OCI-LY1 (cell line): Measurements from ENCODE around the gene KIDINS220.

Source experiments
- H2AFZ ChIP-seq: fragments of 200-600 bp; sonication (generic), shearing (Covaris generic); 2 replicates; pipeline ENCODE4 v1.6.0; 2014; ENCODE audit warnings: antibody characterized with exemption, mild to moderate bottlenecking, low read length
- H3F3A ChIP-seq: fragments of 200-600 bp; sonication (generic), shearing (Covaris generic); 2 replicates; pipeline ENCODE4 v1.6.0; 2014; ENCODE audit warnings: mild to moderate bottlenecking, antibody characterized with exemption, low read length, moderate library complexity; ENCODE audit not compliant: insufficient read depth
- H3K27ac ChIP-seq: fragments of 200-600 bp; sonication (generic); 2 replicates; pipeline ENCODE4 v1.5.1; 2014; ENCODE audit warnings: low read length, mixed run types, mild to moderate bottlenecking, low read depth; ENCODE audit not compliant: poor library complexity, severe bottlenecking
- H3K27me3 ChIP-seq: fragments of 200-600 bp; sonication (generic); 2 replicates; pipeline ENCODE4 v1.6.0; 2014; ENCODE audit warnings: antibody characterized with exemption, mild to moderate bottlenecking, low read length, moderate library complexity; ENCODE audit not compliant: insufficient read depth
- H3K36me3 ChIP-seq: fragments of 200-600 bp; sonication (generic); 2 replicates; pipeline ENCODE4 v1.6.1; 2014; ENCODE audit warnings: mild to moderate bottlenecking, antibody characterized with exemption, low read length, moderate library complexity, mixed read lengths; ENCODE audit not compliant: insufficient read depth
- H3K4me1 ChIP-seq: fragments of 200-600 bp; sonication (generic); 2 replicates; pipeline ENCODE4 v1.5.1; 2014; ENCODE audit warnings: mild to moderate bottlenecking, low read length, moderate library complexity; ENCODE audit not compliant: insufficient read depth, severe bottlenecking
- H3K4me2 ChIP-seq: fragments of 200-600 bp; sonication (generic), shearing (Covaris generic); 2 replicates; pipeline ENCODE4 v1.6.1; 2014; ENCODE audit warnings: low read length
- H3K4me3 ChIP-seq: fragments of 200-600 bp; sonication (generic); 2 replicates; pipeline ENCODE4 v1.5.1; 2014; ENCODE audit warnings: low read length, low read depth, mild to moderate bottlenecking, mixed read lengths; ENCODE audit not compliant: poor library complexity, severe bottlenecking
- H3K79me2 ChIP-seq: fragments of 200-600 bp; shearing (Covaris generic); 2 replicates; pipeline ENCODE4 v1.6.1; 2016; ENCODE audit warnings: mixed run types, low read length, mixed read lengths; ENCODE audit not compliant: insufficient read depth
- H3K9ac ChIP-seq: fragments of 200-600 bp; sonication (generic), shearing (Covaris generic); 2 replicates; pipeline ENCODE4 v1.6.1; 2014; ENCODE audit warnings: mild to moderate bottlenecking, low read length, mixed read lengths
- H3K9me2 ChIP-seq: fragments of 200-600 bp; sonication (generic), shearing (Covaris generic); 2 replicates; pipeline ENCODE4 v1.6.1; 2014; ENCODE audit warnings: low read depth, mild to moderate bottlenecking, low read length, mixed read lengths
- H3K9me3 ChIP-seq: fragments of 200-600 bp; shearing (Covaris generic); 2 replicates; pipeline ENCODE4 v1.6.1; 2014; ENCODE audit warnings: low read length, mixed read lengths
- H4K20me1 ChIP-seq: fragments of 200-600 bp; sonication (generic), shearing (Covaris generic); 2 replicates; pipeline ENCODE4 v1.6.0; 2016; ENCODE audit warnings: mild to moderate bottlenecking, low read length; ENCODE audit not compliant: insufficient read depth
- EZH2 ChIP-seq: fragments of 200-600 bp; sonication (generic), shearing (Covaris generic); IDR thresholded peaks from 2 replicates; pipeline ENCODE4 v1.8.0; 2017; ENCODE audit warnings: borderline replicate concordance, mixed run types, mild to moderate bottlenecking, antibody characterized with exemption, low read length, moderate library complexity, mixed read lengths
- TF ChIP-seq, protein P1 (sequence below): fragments of 200-600 bp; sonication (generic), shearing (Covaris generic); IDR thresholded peaks from 2 replicates; pipeline ENCODE4 v1.5.1; 2017; ENCODE audit warnings: mild to moderate bottlenecking, antibody characterized with exemption, low read length, moderate library complexity, mixed read lengths

The KIDINS220 gene

DNA sequence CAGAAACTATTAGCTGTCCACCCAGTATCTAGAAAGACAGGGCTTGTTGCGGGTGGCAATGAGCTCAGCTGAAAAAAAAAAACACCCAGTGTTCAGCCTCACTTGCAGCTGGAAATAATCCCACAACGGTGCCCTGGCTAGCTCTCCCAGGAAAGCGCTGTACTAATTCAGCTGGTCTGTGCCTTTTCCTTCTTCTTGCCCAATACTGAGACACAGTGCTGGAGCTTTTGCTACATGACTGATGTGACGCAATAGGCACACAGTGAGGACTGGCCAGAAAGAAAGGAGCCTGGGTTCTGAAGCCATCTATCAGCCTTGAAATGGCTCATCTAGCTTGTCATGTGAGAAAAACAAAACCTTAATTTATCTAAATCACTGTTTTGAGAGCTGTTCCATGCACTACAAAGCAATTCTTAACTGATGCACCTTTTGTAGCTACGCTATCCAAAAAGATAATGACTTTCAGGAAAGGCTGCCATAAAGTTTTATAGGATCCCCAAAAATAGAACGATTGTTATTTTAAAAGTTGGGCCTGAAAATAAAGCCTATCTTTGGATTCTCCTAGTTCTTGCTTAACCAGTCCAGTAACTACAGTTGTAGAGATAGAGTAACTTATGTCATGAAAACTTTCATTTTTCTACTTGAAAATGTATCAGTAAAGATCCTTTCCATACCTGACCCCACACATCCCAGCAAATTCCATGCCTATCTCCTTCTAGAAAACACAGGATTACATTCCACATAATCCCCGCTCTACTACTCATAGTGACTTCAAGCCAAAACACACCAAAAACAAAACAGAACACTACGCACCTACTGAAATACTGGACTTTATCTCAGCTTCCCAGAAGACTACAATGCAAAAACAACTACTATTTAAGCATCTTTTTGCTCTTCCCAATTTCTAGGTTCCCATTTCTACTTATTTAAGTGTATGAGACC lies 15.9 kb downstream of the KIDINS220 start:
- H3K9ac ChIP-seq = no peak overlapping the region
- H3K4me3 ChIP-seq = no peak overlapping the region
- H3K79me2 ChIP-seq = no peaks in the 10 kb centered on the region
- no peaks in the 10 kb centered on the region for H3K9me2 ChIP-seq
- no peaks in the 10 kb centered on the region for H4K20me1 ChIP-seq
- TF ChIP-seq EZH2 = no peak
- TF ChIP-seq, protein P1, sequence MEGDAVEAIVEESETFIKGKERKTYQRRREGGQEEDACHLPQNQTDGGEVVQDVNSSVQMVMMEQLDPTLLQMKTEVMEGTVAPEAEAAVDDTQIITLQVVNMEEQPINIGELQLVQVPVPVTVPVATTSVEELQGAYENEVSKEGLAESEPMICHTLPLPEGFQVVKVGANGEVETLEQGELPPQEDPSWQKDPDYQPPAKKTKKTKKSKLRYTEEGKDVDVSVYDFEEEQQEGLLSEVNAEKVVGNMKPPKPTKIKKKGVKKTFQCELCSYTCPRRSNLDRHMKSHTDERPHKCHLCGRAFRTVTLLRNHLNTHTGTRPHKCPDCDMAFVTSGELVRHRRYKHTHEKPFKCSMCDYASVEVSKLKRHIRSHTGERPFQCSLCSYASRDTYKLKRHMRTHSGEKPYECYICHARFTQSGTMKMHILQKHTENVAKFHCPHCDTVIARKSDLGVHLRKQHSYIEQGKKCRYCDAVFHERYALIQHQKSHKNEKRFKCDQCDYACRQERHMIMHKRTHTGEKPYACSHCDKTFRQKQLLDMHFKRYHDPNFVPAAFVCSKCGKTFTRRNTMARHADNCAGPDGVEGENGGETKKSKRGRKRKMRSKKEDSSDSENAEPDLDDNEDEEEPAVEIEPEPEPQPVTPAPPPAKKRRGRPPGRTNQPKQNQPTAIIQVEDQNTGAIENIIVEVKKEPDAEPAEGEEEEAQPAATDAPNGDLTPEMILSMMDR = no peak
- H2AFZ ChIP-seq = no peak overlapping the region
- H3K4me1 ChIP-seq = no peaks in the 10 kb centered on the region
- no peak overlapping the region for H3K4me2 ChIP-seq
- H3K9me3 ChIP-seq = no peaks in the 10 kb centered on the region
- H3F3A ChIP-seq = no peaks in the 10 kb centered on the region
- H3K27me3 ChIP-seq = no peaks in the 10 kb centered on the region
- no peak overlapping the region for H3K27ac ChIP-seq
- peaks cover 42% of the 10 kb centered on the region for H3K36me3 ChIP-seq

DNA sequence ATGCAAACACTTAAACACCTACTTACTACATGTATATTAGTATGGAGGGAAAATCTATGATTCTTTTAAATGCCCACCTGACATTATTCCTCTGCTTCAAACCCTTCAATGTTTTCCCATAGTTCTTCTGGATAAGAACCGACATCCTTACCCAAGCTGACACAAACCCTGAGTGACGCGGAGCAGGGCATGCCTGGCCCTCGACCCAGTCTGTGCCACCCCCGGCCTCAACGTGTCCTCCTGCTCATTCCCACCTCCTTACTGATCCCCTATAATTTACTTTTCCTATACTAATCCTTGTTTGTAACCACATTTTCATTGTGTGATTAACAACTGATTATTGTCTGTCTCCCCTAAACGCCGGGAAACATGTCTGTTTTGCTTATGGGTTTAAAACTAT lies 17.5 kb downstream of the KIDINS220 start:
- H3K4me3 ChIP-seq = no peak overlapping the region
- no peak overlapping the region for H3K4me2 ChIP-seq
- no peaks in the 10 kb centered on the region for H3K9me3 ChIP-seq
- no peaks in the 10 kb centered on the region for H3K27me3 ChIP-seq
- no peak overlapping the region for H3K27ac ChIP-seq
- H3K4me1 ChIP-seq = no peaks in the 10 kb centered on the region
- peaks cover 41% of the 10 kb centered on the region for H3K36me3 ChIP-seq
- H3K79me2 ChIP-seq = no peaks in the 10 kb centered on the region
- H3F3A ChIP-seq = no peaks in the 10 kb centered on the region
- no peaks in the 10 kb centered on the region for H4K20me1 ChIP-seq
- no peaks in the 10 kb centered on the region for H3K9me2 ChIP-seq
- TF ChIP-seq EZH2 = no peak
- TF ChIP-seq, protein P1 = no peak
- no peak overlapping the region for H3K9ac ChIP-seq
- H2AFZ ChIP-seq = no peak overlapping the region

DNA sequence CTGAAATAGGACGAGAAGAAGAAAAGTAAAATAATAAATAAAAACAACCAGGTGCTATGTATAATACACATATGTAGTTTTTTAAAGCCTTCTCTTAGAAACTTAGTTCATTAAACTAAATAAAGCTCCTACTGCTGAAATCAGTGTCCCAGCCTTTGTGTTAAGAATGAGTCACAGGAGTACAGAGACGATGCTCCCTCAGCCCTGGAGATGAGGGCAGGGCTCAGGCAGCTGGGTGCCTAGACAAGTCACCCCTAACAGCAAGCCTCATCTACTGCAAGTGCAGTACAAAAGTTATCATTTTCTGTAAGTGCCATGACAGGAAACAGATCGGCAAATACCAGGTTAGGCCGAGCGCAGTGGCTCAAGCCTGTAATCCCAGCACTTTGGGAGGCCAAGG lies 18.2 kb downstream of the KIDINS220 start:
- no peaks in the 10 kb centered on the region for H3F3A ChIP-seq
- H3K27ac ChIP-seq = no peak overlapping the region
- no peaks in the 10 kb centered on the region for H3K9me3 ChIP-seq
- H2AFZ ChIP-seq = no peak overlapping the region
- no peaks in the 10 kb centered on the region for H3K79me2 ChIP-seq
- no peaks in the 10 kb centered on the region for H3K27me3 ChIP-seq
- H3K36me3 ChIP-seq = peaks cover 41% of the 10 kb centered on the region; the same call in 1 of the 2 replicates
- H3K4me3 ChIP-seq = no peak overlapping the region
- TF ChIP-seq, protein P1 = no peak
- H3K4me1 ChIP-seq = no peaks in the 10 kb centered on the region
- no peaks in the 10 kb centered on the region for H4K20me1 ChIP-seq
- H3K9ac ChIP-seq = no peak overlapping the region
- H3K9me2 ChIP-seq = no peaks in the 10 kb centered on the region
- H3K4me2 ChIP-seq = no peak overlapping the region
